Epithelial cell of esophagus (primary cell): ENCODE data around the gene ITPK1.

Experiments used
- DNase-seq: peaks from one replicate; pipeline ENCODE4 v3.0.0; 2010; ENCODE audit warnings: low read depth
- H3K4me3 ChIP-seq: 2 replicates; pipeline ENCODE4 v1.5.1; 2011; ENCODE audit warnings: mild to moderate bottlenecking, low read length, control low read depth
- CTCF ChIP-seq: IDR thresholded peaks from 2 replicates; pipeline ENCODE4 v1.5.1; 2011; ENCODE audit warnings: low read depth, mild to moderate bottlenecking, low read length, control low read depth, inconsistent platforms; ENCODE audit not compliant: insufficient read depth; ENCODE audit errors: missing control alignments

ITPK1 gene

GRCh38 chr14:93019970-93020369 is 95.8 kb downstream of the ITPK1 start:
- no peak for TF ChIP-seq CTCF
- H3K4me3 ChIP-seq, result no peak overlapping the region
- no peak for DNase-seq

GRCh38 chr14:93019367-93019843 is 96.3 kb downstream of the ITPK1 start:
- no peak overlapping the region for H3K4me3 ChIP-seq
- no peak for DNase-seq
- no peak for TF ChIP-seq CTCF

- TF ChIP-seq CTCF, result no peak
- no peak for DNase-seq
- no peak overlapping the region for H3K4me3 ChIP-seq
Observed at GRCh38 chr14:93018366-93018765, 97.4 kb downstream of the ITPK1 start.

GRCh38 chr14:93017898-93018297 is 97.8 kb downstream of the ITPK1 start:
- no peak for TF ChIP-seq CTCF
- H3K4me3 ChIP-seq, result no peak overlapping the region
- DNase-seq, result no peak

GRCh38 chr14:93017301-93017797 is 98.4 kb downstream of the ITPK1 start:
- no peak for TF ChIP-seq CTCF
- no peak for DNase-seq
- H3K4me3 ChIP-seq, result no peak overlapping the region

GRCh38 chr14:93016275-93016845 is 99.4 kb downstream of the ITPK1 start:
- no peak overlapping the region for H3K4me3 ChIP-seq
- no peak for TF ChIP-seq CTCF
- no peak for DNase-seq

- TF ChIP-seq CTCF, result no peak
- no peak for DNase-seq
- H3K4me3 ChIP-seq, result no peak overlapping the region
Observed at GRCh38 chr14:93015505-93015904, 100.2 kb downstream of the ITPK1 start.
